EH (cell line): ENCODE measurements around the gene FBLN1.
"Not testable (repeated sequence)": the region's sequence is repeated elsewhere in the genome, so short reads cannot be mapped to it uniquely, and the experiment has no call there.

Experiments
- DNase-seq: peaks from one replicate; pipeline ENCODE4 v3.0.0-alpha.2; 2015; ENCODE audit warnings: low read depth

FBLN1 gene

GRCh38 chr22:45502215-45503049 is at the start of gene FBLN1:
TSS of gene FBLN1 (plus strand) at chr22:45502883. CDS start at chr22:45502986, 103 bp downstream.
- peak; percentile 62 for DNase-seq

- DNase-seq: no peak
These were observed 48.9 kb upstream of the FBLN1 start for GRCh38 chr22:45453764-45454163.

DNA sequence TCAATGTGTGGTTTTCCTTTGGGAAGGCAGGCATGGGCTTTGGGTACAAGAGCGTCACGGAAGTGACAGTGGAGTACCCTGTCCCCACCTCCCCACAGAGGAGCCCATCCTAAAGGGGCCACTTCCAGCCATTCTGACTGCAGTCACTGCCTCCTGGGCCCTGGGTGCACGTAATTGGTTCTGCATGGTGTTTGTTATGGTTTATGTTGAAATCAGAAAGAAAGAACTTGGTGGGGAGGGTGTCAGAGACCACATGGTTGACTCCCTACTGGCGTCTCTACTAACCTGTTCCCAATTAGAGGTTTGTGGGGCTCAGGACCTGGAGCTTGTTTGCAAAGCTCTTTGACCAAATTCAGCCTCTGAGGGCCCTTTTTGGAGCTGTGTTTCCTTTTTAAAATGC is 48.4 kb upstream of the FBLN1 start:
- peak; percentile 89 for DNase-seq

DNA sequence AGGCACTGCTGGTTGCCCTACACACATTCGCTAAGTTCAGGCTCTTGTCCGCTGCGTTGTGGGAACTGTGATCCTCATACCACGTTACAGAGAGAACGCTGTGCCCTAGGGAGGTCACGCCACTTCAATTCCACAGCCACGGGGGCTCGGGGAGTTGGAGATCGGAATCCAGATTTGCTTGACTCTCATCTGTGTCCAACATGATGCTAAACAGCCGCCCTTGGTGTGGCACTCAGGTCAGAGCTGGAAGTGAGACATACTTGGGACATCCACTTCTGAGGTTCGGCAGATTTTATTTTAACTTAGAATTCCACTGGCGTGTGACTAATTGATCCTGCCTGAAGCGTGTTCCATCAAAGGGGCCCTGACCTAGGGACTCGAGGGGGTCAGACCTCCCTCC is 47.5 kb upstream of the FBLN1 start:
- DNase-seq: peak; percentile 89

- peak; percentile 67 for DNase-seq
These were observed 47.1 kb upstream of the FBLN1 start for GRCh38 chr22:45455621-45456020.

GRCh38 chr22:45456811-45457210 is 45.9 kb upstream of the FBLN1 start:
- DNase-seq: no peak

GRCh38 chr22:45458532-45458931 is 44.2 kb upstream of the FBLN1 start:
- no peak for DNase-seq

- no peak for DNase-seq
These were observed 43.4 kb upstream of the FBLN1 start for GRCh38 chr22:45459235-45459634.

DNA sequence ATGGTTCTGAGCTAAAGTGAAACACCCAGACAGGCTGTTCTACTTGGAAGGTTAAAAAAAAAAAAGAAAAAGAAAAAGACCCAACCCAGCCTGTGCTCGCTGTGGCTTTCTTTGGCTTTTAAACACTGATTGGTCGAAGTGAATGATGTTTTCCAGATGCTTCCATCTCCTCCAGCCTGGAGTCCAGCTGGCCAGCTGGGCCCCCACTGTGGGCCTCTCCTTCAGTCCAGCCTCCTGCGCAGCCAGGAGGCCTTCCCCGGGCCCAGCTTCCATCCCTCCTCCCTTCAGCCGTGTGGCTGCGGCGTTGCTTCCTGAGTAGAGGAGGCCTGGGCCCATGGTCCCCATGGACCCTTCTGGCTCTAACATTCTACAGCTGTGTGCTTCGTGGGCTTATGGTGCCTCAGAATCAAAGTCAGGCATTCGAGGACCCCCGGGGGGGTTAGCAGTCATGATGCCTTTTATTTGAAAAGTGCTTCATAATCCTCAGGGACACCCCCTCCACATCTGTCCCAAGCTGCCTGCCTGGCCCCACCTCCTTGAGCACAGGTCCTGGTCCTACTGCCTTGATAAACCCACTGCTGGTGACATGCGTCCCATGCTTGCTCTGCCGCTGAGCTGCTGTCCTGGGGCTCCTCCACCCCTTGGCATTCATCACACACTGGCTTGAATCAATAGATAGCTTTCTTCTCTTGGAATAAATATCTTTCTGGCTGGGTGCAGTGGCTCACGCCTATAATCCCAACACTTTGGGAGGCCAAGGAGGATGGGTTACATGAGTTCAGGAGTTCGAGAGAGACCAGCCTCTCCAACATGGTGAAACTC is 42.2 kb upstream of the FBLN1 start:
- DNase-seq: no peak

DNA sequence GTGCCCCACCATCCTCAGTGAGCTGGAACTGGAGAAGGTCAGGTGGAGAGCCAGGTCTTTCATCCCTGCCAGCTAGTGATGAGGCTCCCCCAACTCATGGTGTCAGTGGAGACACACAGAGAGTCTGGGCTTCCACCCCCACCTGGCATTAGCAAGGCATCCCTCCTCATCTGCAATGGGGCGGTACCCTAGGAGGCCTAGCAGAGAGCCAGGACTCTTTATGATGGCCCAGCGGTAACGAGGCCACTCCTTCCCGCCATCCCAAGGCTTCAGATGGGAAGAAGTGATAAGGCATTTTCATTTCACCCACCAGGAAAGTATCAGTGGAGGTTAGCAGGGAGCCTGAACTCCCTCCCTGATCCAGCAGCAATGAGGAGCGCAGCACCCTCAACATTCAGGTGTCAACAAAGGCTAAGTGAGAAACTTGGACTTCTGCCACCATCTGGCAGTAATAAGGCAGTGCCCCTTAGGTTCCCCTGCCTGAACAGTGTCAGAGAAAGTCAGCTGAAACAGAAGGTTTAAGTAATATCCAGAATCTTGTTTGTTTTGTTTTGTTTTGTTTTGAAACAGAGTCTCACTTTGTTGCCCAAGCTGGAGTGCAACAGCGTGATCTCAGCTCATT is 40.5 kb upstream of the FBLN1 start:
- no peak for DNase-seq

DNA sequence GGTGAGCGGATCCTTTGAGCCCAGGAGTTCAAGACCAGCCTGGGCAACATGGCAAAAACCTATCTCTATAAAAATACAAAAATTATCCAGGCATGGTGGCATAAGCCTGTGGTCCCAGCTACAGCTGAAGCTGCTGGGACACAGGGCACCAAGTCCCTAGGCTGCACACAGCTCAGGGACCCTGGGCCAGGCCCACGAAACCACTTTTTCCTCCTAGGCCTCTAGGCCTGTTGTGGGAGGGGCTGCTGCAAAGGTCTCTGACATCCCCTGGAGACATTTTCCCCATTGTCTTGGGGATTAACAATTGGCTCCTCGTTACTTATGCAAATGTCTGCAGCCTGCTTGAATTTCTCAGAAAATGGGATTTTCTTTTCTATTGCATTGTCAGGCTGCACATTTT is 39.0 kb upstream of the FBLN1 start:
- not testable (repeated sequence) for DNase-seq

GRCh38 chr22:45465633-45466032 is 37.0 kb upstream of the FBLN1 start:
- DNase-seq: no peak

DNA sequence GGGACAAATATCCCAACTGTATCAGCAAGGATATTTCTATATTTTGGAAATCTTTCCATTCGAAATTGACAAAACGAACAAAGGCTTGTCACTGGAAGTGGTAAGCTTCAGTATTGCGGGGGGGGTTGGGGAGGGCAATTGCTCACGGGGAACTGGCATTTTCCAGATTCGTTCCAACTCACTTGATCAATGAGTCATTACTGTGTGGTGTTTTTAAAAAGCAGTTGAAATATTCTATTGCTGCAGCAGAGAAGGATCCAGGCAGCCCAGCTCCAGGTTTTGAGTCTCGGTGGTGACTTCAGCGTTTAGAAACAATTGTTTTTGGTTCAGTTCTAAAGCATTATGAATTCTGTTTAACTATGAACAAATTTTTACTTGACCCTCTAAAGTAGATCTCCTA is 33.8 kb upstream of the FBLN1 start:
- DNase-seq: peak; percentile 85

DNA sequence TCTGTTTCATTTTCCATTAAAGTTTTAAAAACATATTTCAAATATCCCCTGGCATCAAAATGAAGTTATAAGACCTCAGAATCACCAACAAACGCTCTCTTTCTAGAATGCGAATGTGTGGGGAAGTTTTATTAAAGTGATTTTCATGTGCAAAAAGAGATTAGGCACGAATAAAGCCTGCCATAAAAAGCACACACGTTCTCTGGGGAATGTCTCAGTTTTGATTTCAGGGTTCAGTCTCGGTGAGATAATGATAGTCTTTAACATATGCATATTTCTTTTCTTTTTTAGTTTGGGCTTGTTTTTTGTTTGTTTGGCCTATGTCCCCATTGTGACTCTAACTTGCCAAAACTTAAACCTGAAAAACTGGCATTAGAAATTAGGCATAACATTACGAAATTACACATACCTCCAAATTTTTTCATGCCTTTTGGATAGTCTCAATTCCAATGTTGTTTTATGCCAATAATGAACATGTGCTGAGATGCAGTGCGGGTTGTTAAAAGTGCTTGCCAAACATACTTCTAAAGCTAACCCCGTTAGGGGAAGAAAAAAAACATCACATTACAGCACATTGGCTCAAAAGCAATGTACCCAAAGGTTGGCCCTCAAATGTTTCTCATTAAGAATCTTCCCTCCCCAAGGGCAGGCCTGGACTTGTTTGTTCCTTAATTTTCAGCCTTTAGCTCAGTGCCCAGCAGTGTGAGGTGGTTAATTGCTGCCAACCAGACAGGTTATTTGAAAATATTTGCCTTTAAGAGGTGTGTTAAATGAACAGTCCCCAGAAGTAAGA is 33.2 kb upstream of the FBLN1 start:
- DNase-seq: peak; percentile 83

GRCh38 chr22:45470871-45471270 is 31.8 kb upstream of the FBLN1 start:
- DNase-seq: no peak

DNA sequence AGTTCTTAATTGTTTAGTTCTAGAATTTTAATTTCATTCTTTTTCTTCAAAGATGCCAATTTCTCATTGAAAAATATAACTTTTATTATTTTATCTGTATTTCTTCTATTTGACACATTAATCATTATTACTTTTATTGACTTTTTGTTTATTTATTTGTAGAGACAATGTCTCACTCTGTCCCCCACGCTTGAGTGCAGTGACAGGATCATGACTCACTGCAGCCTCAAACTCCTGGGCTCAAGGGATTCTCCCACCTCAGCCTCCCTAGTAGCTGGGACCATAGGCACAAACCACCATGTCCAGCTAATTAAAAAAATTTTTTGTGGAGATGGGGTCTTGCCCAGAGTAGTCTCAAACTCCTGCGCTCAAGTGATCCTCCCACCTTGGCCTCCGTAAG is 30.3 kb upstream of the FBLN1 start:
- no peak for DNase-seq

DNA sequence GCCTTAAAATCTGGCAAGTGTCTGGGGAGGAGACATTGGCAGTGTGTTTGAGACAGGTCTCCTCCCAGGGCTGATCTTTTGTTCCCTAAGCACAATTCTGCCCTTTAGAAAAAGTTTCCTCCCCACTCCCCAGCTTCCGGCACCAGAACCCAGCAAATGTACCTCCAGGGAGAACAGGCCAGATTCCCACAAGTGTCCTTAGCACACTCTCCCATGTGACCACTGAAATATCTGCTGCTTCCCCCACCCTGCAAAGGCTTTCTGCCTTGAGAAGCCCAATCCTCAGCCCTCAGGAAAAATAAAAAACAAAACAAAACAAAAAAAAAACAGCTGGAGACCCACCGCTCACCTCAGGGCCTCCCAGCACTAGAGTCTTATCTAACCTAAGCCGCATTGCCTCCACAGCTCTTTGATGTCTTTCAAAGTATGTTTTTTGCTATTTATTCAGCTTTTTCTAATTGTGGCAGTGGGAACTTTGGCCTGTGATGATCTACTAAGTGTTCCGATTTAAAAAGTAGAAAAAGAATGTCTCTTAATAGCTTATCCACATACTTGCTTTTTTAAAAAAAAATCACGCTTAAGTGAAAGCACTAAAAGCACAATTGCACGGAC is 29.0 kb upstream of the FBLN1 start:
- DNase-seq: no peak

- DNase-seq: peak; percentile 35
These were observed 27.5 kb upstream of the FBLN1 start for GRCh38 chr22:45475063-45475747.

- DNase-seq: peak; percentile 27
These were observed 26.7 kb upstream of the FBLN1 start for GRCh38 chr22:45475851-45476514.

DNA sequence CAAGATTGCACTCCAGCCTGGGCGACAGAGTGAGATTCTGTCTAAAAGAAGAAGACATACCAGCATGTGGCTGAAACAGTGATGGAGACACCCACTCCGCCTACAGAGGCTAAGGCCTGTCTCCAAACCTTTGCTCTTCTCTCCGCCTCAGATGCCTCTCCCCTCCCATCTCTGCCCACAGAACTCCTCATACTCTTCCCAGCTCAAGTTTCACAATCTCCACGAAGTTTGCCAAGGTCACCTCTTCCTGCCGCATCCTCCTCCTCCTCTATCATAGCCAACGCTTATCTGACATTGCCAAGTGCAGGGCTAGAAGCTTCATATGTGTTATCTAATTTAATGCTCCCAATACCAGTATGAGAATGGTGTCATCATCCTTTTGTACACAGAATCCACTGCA is 25.9 kb upstream of the FBLN1 start:
- peak; percentile 75 for DNase-seq
